ENCODE data around the gene CEP152.

DNA sequence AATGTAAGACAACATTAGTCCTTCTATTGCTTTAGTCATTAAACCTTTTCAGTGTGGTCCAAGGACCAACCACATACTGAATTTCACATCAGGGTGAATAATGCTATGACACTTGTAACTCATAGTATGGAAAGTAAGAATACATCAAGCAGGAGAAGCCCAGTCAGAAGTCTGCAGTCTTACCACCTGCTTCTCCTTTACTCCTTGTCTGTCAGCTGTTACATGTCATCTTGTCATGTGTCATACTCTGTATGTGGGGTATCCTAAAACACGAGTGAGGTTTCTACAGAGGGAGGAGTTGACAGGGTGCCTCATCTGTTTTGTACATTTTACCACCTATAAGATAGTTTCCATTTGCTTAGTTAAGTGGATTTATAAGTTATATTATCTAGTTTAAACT lies 34.3 kb upstream of the CEP152 start:
- TF ChIP-seq POLR2A (IDR thresholded peaks at IDR 0.05; ENCODE audit: low read depth, low read length), result no peak
- no peak for TF ChIP-seq TAF1 (IDR thresholded peaks at IDR 0.05; ENCODE audit: borderline replicate concordance, low read depth, low read length)
